Erythroblast (primary cell): ENCODE data around the gene REN.
A peak's percentile ranks its signal among the peaks of the same experiment; 100 is the strongest.

Experiments used
- DNase-seq, 2 experiments: peaks; one replicate each; lab custom pipeline; 2025; lab: John Stamatoyannopoulos, UW
- GATA1 ChIP-seq: IDR thresholded peaks from 2 replicates; pipeline ENCODE4 v1.6.1; 2011; ENCODE audit warnings: low read depth, mild to moderate bottlenecking, control low read depth, low read length, moderate library complexity
- POLR2A ChIP-seq: IDR thresholded peaks from 2 replicates; pipeline ENCODE4 v1.6.1; 2011; ENCODE audit warnings: mild to moderate bottlenecking, low read length

Gene REN

GRCh38 chr1:204153667-204154066 lies 12.5 kb downstream of the REN start:
- TF ChIP-seq POLR2A (no peak), GATA1 (no peak)
- DNase-seq, result no peak

GRCh38 chr1:204152310-204153044 lies 13.7 kb downstream of the REN start:
- DNase-seq, result no peak
- TF ChIP-seq GATA1 (no peak), POLR2A (no peak)

GRCh38 chr1:204151552-204152309 lies 14.4 kb downstream of the REN start, which contains the start of gene ETNK2:
ETNK2 (minus strand) TSS chr1:204152044; CDS start chr1:204151852, 192 bp downstream.
- TF ChIP-seq POLR2A (no peak), GATA1 (no peak)
- DNase-seq, result peak in 1 of 2 experiments; percentile 25

- no peak for TF ChIP-seq POLR2A
- TF ChIP-seq GATA1, result no peak
- DNase-seq, result no peak
Observed at GRCh38 chr1:204150702-204151551, 15.2 kb downstream of the REN start.

GRCh38 chr1:204149635-204150565 lies 16.2 kb downstream of the REN start:
- no peak for DNase-seq
- TF ChIP-seq GATA1, result no peak
- no peak for TF ChIP-seq POLR2A

- TF ChIP-seq GATA1 (no peak), POLR2A (no peak)
- DNase-seq, result no peak
Observed at GRCh38 chr1:204149107-204149506, 17.0 kb downstream of the REN start.

- DNase-seq, result no peak
- TF ChIP-seq GATA1 (no peak), POLR2A (no peak)
Observed at GRCh38 chr1:204147406-204148383, 18.4 kb downstream of the REN start.

GRCh38 chr1:204146965-204147364 lies 19.2 kb downstream of the REN start:
- TF ChIP-seq POLR2A (no peak), GATA1 (no peak)
- DNase-seq, result no peak

GRCh38 chr1:204146309-204146708 lies 19.8 kb downstream of the REN start:
- TF ChIP-seq POLR2A, result no peak
- no peak for TF ChIP-seq GATA1
- DNase-seq, result no peak

- no peak for DNase-seq
Observed at GRCh38 chr1:204145033-204145504, 21.1 kb downstream of the REN start.

GRCh38 chr1:204143276-204144041 lies 22.7 kb downstream of the REN start:
- TF ChIP-seq GATA1 (no peak), POLR2A (no peak)
- DNase-seq, result no peak

More at GRCh38 chr1:204145033-204145504, 21.1 kb downstream of the REN start:
- TF ChIP-seq POLR2A (no peak), GATA1 (no peak)
